Cardiac fibroblast (primary cell): ENCODE measurements around the gene HHAT.
"Not testable (repeated sequence)": the region's sequence is repeated elsewhere in the genome, so short reads cannot be mapped to it uniquely, and the experiment has no call there.

Experiments used
- DNase-seq, 2 donors: peaks; one replicate each; pipeline versions ENCODE4 v3.0.0 to v3.0.0-alpha.2; 2010; ENCODE audit warnings: low read depth in 2 of 2
- H3K4me3 ChIP-seq, 2 donors: replicated peaks in 1 of 2; 1 replicate in 1 of 2; 2 replicates in 1 of 2; pipeline ENCODE4 v1.5.1; 2011; ENCODE audit warnings: low read depth in 2 of 2, low read length in 2 of 2, mild to moderate bottlenecking in 2 of 2, moderate library complexity in 1 of 2
- CTCF ChIP-seq: IDR thresholded peaks from one replicate; pipeline ENCODE4 v1.5.1; 2011; ENCODE audit warnings: low read depth, mild to moderate bottlenecking, low read length, inconsistent platforms

HHAT gene

DNA sequence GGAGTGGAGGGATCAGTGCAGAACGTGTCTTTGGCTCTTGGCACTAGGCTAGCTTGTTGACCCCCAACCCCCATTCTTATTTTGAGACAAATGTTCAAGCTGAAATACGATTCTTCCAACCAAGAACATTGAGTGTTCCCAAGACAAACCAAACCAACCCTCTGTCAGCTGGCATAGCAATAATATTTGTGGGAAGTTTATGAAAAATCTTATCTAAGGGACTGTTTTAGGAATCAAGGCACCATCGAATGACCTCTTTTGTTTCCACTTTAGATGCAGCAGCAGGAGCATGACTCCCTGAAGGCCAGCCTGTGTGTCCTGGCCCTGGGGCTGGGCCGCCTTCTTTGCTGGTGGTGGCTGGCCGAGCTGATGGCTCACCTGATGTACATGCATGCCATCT, 89.2 kb downstream of the HHAT start:
- no peak for DNase-seq
- no peak overlapping the region for H3K4me3 ChIP-seq
- no peak for TF ChIP-seq CTCF

DNA sequence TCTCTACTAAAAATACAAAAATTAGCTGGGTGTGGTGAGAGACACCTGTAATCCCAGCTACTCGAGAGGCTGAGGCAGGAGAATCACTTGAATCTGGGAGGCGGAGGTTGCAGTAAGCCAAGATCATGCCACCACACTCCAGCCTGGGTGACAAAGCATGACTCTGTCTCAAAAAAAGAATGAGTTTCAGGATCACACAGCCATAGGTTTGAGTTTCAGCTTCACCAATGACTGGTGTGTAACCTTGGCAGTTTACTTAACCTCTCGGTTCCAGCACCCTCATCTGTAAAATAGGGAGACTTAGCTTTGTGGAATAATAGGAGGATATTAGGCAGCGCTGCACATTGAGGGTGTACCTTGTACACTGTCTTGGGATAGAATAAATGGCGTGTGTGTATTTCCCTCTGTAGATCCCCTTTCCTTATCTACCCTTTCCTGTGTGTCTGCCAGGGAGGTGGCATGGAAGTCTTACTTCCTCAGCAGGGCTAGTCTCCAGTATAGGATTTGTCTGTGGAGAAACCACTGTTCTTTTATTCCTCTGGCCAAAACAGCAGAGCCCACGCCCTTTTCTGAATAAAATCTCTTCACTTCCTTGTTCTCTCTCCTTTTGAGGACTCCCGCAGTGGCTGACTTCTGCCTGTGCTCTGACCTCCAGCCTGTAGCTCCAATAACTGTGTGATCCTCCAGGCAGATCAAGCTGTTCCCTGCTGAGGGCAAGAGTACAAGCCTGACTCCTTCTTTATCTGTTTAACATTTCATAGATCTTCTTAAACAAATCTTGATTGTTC, 90.4 kb downstream of the HHAT start:
- H3K4me3 ChIP-seq = no peak overlapping the region
- no peak for TF ChIP-seq CTCF
- DNase-seq = no peak

DNA sequence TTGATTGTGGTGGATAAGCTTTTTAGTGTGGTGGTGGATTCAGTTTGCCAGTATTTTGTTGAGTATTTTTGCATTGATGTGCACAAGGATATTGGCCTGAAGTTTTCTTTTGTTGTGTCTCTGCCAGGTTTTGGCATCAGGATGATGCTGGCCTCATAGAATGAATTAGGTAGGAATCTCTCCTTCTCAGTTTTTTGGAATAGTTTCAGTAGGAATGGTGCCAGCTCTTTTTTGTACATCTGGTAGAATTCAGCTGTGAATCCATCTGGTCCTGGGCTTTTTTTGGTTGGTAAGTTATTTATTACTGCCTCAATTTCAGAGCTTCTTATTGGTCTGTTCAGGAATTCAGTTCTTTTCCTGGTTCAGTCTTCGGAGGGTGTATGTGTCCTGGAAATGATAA, 98.0 kb downstream of the HHAT start:
- DNase-seq, H3K4me3 ChIP-seq: not testable (repeated sequence)

DNA sequence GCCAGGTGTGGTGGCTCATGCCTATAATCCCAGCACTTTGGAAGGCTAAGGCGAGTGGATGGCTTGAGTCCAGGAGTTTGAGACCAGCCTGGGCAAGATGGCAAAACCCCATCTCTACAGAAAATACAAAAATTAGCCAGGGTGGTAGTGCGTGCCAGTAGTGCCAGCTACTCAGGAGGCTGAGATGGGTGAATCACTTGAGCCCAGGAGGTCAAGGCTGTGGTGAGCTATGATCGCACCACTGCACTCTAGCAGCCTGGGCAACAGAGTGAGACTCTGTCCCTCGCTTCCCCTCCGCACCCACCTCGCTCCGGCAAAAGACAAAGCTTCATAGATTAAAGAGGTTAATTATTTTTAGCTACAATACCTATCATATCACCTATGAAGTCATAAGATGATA, 100.0 kb downstream of the HHAT start:
- no peak overlapping the region for H3K4me3 ChIP-seq
- no peak for DNase-seq
- TF ChIP-seq CTCF = no peak

DNA sequence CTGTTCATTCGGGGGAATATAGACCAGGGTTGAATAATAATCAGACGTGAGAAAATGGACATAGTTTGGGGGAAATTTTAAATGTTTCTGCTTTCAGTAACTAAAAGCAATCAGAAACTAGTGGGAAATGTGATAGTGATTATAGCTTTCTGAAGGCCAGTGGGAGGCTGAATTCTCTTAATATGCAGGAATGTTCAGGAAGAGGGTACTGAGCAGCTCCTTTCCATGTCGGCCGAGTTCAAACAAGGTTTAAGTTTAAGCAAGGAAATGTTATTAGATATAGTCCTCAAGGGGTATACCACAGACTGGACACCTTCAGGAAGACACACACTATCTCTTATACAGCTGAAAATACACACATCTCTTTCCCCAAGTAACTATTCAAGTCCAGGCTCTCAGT, 105.5 kb downstream of the HHAT start:
- no peak for TF ChIP-seq CTCF
- H3K4me3 ChIP-seq = no peak overlapping the region
- no peak for DNase-seq

DNA sequence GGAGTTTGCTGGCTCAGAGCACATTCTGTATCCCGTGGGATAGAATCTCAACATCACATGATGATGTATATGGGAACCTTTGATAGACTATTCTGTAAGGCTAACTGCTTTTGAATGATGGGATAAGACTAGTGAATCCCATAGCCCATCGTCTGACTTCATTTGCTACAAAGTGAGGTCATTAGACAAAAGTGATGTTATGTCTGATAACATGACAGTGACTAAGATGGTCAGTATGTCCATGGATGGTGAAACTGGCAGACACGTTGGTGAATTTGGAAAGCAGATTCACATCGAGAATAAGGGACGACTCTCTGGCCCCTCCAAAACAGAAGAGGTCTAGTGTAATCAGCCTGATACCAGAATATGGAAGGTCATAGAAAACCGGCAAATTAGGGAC, 108.4 kb downstream of the HHAT start:
- TF ChIP-seq CTCF = no peak
- DNase-seq = no peak
- H3K4me3 ChIP-seq = no peak overlapping the region

DNA sequence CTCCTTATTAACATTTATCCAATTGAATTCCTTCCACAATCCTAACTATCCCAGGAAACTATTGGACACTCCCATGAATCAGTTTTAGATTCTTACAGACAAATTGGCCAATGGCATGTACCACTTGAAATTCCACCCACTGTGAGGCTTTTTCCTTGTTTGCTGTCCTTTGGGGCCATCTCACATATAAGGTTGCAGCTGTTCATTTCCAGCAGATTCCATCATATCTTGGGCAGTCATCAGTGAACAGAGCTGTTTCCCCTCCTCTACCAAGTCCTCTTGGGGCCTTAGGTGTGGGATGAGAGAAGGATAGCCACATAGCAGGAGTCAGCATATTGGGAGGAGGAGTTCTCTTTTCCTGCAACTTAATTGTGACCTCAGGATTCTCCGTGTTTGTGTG, 109.1 kb downstream of the HHAT start:
- no peak for DNase-seq
- no peak for TF ChIP-seq CTCF

More for the DNA sequence above, 109.1 kb downstream of the HHAT start:
- no peak overlapping the region for H3K4me3 ChIP-seq
